SK-N-SH treated with all-trans-retinoic acid at 6 μM for 48 hours (cell line): ENCODE results near the gene CCR1.

Experiments
- ARNTL ChIP-seq: fragments of 450-650 bp; formaldehyde crosslinking; IDR thresholded peaks from 2 replicates; pipeline ENCODE4 v1.5.0; 2020; ENCODE audit warnings: low read depth, mild to moderate bottlenecking, moderate library complexity, borderline replicate concordance
- ESRRG ChIP-seq: fragments of 250-450 bp; sonication (Bioruptor Pico); IDR thresholded peaks from 2 replicates; pipeline ENCODE4 v1.6.1; 2021; ENCODE audit warnings: mild to moderate bottlenecking
- GLIS3 ChIP-seq: fragments of 250-450 bp; sonication (Bioruptor Pico); IDR thresholded peaks from 2 replicates; pipeline ENCODE4 v1.5.0; 2020; ENCODE audit warnings: mild to moderate bottlenecking, moderate library complexity
- TOX ChIP-seq: fragments of 250-450 bp; sonication (Bioruptor Pico); IDR thresholded peaks from 2 replicates; pipeline ENCODE4 v1.8.0; 2021; ENCODE audit warnings: mild to moderate bottlenecking, moderate library complexity, borderline replicate concordance
- ZFP3 ChIP-seq: fragments of 250-450 bp; sonication (Bioruptor Pico); IDR thresholded peaks from 2 replicates; pipeline ENCODE4 v1.5.0; 2020; ENCODE audit warnings: mild to moderate bottlenecking, moderate library complexity
- ZFP30 ChIP-seq: fragments of 450-650 bp; formaldehyde crosslinking; IDR thresholded peaks from 2 replicates; pipeline ENCODE4 v1.5.0; 2022; ENCODE audit warnings: mild to moderate bottlenecking, moderate library complexity
- ZNF565 ChIP-seq: fragments of 450-650 bp; formaldehyde crosslinking; conservative IDR thresholded peaks from 2 replicates; pipeline ENCODE4 v1.5.0; 2020; ENCODE audit warnings: low read depth, mild to moderate bottlenecking, moderate library complexity
- TF ChIP-seq, protein P1 (sequence below): fragments of 250-450 bp; sonication (Bioruptor Pico); IDR thresholded peaks from 2 replicates; pipeline ENCODE4 v1.5.0; 2020; ENCODE audit warnings: mild to moderate bottlenecking, moderate library complexity
- TF ChIP-seq, protein P2 (sequence below): fragments of 250-450 bp; sonication (Bioruptor Pico); IDR thresholded peaks from 2 replicates; pipeline ENCODE4 v1.8.0; 2020; ENCODE audit warnings: mild to moderate bottlenecking, moderate library complexity, borderline replicate concordance

DNA sequence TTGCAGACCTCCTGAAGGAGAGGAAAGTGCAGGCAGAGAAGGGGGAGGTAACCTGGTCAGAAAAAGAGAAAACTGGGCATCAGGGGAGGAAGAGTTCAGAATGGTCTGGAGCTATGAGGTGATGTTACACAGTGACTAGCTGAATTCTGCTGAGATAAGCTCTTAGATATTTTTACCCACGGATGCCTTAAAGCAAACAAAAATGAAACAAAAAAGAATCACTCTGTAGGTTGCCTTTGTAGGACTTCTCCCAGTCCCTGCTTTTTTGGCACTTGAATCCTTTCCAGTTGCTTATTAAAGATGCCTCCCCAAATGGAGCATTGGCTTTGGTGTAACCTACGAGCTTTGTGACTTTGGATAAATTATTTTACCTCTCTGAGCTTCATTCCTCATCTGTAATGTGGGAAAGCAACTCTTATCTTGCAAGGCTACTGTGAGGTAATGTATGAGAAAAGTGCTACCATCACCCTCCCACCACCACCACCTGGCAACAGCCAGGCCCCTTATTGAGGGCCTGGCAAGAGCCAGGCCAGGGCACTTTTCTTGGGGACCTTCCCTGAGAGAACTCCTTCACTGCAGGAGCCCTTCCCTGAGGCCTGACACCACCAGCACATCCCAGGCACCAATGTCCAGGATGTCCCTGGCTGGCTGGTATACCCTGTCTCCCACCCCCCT, 2.7 kb downstream of the CCR1 start:
- TF ChIP-seq ESRRG (CRISPR knock-in tag): no peak
- no peak for TF ChIP-seq ZFP3 (CRISPR knock-in tag)
- no peak for TF ChIP-seq GLIS3
- TF ChIP-seq, protein P1, sequence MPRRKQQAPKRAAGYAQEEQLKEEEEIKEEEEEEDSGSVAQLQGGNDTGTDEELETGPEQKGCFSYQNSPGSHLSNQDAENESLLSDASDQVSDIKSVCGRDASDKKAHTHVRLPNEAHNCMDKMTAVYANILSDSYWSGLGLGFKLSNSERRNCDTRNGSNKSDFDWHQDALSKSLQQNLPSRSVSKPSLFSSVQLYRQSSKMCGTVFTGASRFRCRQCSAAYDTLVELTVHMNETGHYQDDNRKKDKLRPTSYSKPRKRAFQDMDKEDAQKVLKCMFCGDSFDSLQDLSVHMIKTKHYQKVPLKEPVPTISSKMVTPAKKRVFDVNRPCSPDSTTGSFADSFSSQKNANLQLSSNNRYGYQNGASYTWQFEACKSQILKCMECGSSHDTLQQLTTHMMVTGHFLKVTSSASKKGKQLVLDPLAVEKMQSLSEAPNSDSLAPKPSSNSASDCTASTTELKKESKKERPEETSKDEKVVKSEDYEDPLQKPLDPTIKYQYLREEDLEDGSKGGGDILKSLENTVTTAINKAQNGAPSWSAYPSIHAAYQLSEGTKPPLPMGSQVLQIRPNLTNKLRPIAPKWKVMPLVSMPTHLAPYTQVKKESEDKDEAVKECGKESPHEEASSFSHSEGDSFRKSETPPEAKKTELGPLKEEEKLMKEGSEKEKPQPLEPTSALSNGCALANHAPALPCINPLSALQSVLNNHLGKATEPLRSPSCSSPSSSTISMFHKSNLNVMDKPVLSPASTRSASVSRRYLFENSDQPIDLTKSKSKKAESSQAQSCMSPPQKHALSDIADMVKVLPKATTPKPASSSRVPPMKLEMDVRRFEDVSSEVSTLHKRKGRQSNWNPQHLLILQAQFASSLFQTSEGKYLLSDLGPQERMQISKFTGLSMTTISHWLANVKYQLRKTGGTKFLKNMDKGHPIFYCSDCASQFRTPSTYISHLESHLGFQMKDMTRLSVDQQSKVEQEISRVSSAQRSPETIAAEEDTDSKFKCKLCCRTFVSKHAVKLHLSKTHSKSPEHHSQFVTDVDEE (CRISPR knock-in tag): no peak
- TF ChIP-seq ZFP30 (CRISPR knock-in tag): no peak
- TF ChIP-seq, protein P2, sequence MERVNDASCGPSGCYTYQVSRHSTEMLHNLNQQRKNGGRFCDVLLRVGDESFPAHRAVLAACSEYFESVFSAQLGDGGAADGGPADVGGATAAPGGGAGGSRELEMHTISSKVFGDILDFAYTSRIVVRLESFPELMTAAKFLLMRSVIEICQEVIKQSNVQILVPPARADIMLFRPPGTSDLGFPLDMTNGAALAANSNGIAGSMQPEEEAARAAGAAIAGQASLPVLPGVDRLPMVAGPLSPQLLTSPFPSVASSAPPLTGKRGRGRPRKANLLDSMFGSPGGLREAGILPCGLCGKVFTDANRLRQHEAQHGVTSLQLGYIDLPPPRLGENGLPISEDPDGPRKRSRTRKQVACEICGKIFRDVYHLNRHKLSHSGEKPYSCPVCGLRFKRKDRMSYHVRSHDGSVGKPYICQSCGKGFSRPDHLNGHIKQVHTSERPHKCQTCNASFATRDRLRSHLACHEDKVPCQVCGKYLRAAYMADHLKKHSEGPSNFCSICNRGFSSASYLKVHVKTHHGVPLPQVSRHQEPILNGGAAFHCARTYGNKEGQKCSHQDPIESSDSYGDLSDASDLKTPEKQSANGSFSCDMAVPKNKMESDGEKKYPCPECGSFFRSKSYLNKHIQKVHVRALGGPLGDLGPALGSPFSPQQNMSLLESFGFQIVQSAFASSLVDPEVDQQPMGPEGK (CRISPR knock-in tag): no peak
- no peak for TF ChIP-seq TOX (CRISPR knock-in tag)
- no peak for TF ChIP-seq ARNTL (CRISPR knock-in tag)
- TF ChIP-seq ZNF565 (CRISPR knock-in tag): no peak
